Measurements from ENCODE around the gene CTDSP1. TPM values are rescaled to one million over a fixed set of nuclear protein-coding genes. Genes with fewer than 3 reads are reported as not detected.

The CTDSP1 gene
- total RNA-seq, 1 donor from 2014 or later, result 43.7 TPM

- no peak for DNase-seq
Observed at GRCh38 chr2:218427741-218428140, 28.1 kb downstream of the CTDSP1 start.

GRCh38 chr2:218428846-218429558, 29.3 kb downstream of the CTDSP1 start:
- DNase-seq, result no peak

GRCh38 chr2:218429911-218430692, 30.4 kb downstream of the CTDSP1 start:
- no peak for DNase-seq

- no peak for DNase-seq
Observed at GRCh38 chr2:218430721-218431120, 31.1 kb downstream of the CTDSP1 start.

- DNase-seq, result no peak
Observed at GRCh38 chr2:218431878-218432277, 32.2 kb downstream of the CTDSP1 start.

- DNase-seq, result no peak
Observed at GRCh38 chr2:218432676-218433365, 33.2 kb downstream of the CTDSP1 start.

GRCh38 chr2:218434456-218434855, 34.8 kb downstream of the CTDSP1 start:
- no peak for DNase-seq

- no peak for DNase-seq
Observed at GRCh38 chr2:218435003-218435982, 35.6 kb downstream of the CTDSP1 start.

- DNase-seq, result no peak
Observed at GRCh38 chr2:218436992-218437391, 37.3 kb downstream of the CTDSP1 start.

- DNase-seq, result no peak
Observed at GRCh38 chr2:218437969-218438368, 38.3 kb downstream of the CTDSP1 start.

- DNase-seq, result no peak
Observed at GRCh38 chr2:218438596-218438995, 38.9 kb downstream of the CTDSP1 start.

GRCh38 chr2:218444692-218445357, 45.2 kb downstream of the CTDSP1 start:
- DNase-seq, result no peak

GRCh38 chr2:218445602-218446001, 45.9 kb downstream of the CTDSP1 start:
- no peak for DNase-seq

GRCh38 chr2:218446547-218446946, 46.9 kb downstream of the CTDSP1 start:
- no peak for DNase-seq

GRCh38 chr2:218447072-218447471, 47.4 kb downstream of the CTDSP1 start:
- DNase-seq, result no peak

GRCh38 chr2:218448934-218449333, 49.3 kb downstream of the CTDSP1 start:
- no peak for DNase-seq

- no peak for DNase-seq
Observed at GRCh38 chr2:218452079-218452478, 52.4 kb downstream of the CTDSP1 start.

All from skin of body (tissue), 2 donors.